Stimulated activated CD4-positive, alpha-beta T cell treated with anti-CD3 and anti-CD28 coated beads, Interleukin-4, amount 100 ng/mL, for 48 hours (primary cell): Measurements from ENCODE around the gene IP6K3.

Experiments
- DNase-seq, 2 donors: peaks; one replicate each; pipeline ENCODE4 v3.0.0-alpha.2; 2020; ENCODE audit warnings: low read depth in 2 of 2

IP6K3 gene

DNA sequence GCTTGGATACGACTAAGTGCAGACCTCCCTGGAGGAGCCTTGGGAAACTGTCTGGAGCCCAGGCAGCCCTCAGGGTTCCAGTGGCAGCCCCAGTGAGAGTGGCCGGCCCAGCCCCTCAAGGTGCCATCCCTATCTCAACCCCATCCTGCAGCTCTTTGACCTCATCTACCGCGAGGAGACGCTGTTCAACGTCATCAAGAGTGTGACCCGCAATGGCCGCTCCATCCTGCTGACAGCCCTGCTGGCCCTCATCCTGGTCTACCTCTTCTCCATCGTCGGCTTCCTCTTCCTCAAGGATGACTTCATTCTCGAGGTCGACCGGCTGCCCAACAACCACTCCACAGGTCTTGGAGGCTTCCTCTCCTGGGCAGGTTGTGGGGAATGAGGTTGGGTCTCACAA lies 55.9 kb downstream of the IP6K3 start:
- no peak for DNase-seq

DNA sequence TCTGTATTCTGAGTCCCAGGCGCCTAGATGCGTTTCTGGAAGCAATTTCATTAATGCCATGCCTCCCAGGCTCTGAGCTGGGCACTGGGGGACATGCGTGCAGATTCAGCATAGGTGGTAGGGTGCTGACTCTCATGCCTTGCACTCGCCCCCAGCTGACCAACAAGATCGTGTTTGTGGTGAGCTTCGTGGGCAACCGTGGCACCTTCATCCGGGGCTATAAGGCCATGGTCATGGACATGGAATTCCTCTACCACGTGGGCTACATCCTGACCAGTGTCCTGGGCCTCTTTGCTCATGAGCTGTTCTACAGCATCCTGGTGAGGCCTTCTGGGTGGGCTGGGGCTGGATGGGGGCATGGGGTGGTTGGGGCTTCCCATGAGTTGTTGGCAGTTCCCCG lies 56.8 kb downstream of the IP6K3 start:
- no peak for DNase-seq

GRCh38 chr6:33689148-33689494 lies 57.6 kb downstream of the IP6K3 start:
- DNase-seq: no peak

DNA sequence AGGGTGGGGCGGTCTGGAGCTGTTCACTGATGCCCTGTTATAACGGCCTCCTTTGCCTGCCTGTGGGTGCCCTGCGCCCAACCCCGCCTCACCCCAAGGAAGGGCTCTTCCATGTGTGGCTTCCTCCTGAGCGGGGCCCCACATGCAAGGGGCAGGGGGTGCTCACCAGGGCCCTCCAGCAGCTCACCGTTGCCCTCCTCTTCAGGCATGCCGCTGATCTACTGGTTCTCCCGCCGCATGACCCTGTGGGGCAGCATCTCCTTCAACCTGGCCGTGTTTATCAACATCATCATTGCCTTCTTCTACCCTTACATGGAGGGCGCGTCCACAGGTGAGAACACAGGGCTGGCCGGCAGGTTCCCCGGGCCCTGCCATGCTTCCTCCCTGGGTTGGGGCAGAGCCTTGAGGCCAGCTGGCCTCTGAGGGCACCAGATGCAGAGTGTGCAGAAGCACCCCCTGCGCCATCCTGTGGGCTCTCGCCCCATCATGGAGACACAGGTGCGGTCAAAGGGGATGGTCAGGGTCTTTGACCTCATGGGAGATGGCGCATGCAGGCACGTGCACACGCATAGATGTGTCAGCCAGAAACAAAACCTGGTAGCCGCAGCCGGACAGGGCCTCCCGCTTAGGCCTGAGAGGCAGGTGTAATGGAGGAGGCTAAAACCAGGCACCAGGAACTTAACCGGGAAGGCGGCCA lies 58.1 kb downstream of the IP6K3 start:
- DNase-seq: no peak

DNA sequence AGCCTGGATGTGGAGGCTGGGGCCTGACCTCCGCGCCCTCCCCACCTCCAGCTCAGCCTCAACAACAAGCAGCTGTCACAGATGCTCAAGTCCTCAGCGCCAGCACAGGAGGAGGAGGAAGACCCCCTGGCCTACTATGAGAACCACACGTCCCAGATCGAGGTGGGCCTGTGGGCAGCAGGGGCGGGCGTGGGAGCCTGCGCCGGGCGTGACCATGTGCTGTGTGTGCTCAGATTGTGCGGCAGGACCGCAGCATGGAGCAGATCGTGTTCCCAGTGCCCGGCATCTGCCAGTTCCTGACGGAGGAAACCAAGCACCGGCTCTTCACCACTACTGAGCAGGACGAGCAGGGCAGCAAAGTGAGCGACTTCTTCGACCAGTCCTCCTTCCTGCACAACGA lies 58.7 kb downstream of the IP6K3 start:
- DNase-seq: no peak

GRCh38 chr6:33686981-33687975 lies 59.4 kb downstream of the IP6K3 start:
- DNase-seq: no peak

GRCh38 chr6:33686225-33686924 lies 60.3 kb downstream of the IP6K3 start:
- no peak for DNase-seq

DNA sequence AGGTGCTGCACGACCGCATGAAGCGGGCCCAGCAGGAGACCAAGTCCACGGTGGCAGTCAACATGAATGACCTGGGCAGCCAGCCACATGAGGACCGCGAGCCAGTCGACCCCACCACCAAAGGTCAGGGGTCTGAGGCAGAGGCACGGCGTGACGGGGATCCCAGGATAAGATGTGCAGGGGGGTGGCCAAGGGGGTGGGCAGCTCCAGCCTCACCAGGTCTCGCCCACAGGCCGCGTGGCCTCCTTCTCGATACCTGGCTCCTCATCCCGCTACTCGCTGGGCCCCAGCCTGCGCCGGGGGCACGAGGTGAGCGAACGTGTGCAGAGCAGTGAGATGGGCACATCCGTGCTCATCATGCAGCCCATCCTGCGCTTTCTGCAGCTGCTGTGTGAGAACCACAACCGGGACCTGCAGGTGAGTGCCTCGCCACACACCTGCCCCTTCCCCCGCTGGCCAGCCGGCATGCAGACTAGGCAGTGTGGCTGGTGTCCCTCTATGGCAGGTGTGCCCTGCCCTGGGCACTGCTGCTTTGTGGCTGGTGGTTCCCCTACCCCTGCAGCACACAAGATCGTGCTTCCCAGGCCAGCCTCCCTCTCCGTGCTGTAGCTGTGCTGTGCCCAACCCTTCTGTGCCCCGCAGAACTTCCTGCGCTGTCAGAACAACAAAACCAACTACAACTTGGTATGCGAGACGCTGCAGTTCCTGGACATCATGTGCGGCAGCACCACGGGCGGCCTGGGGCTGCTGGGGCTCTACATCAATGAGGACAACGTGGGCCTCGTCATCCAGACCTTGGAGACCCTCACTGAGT lies 61.1 kb downstream of the IP6K3 start:
- no peak for DNase-seq

GRCh38 chr6:33684983-33685382 lies 61.7 kb downstream of the IP6K3 start:
- no peak for DNase-seq

GRCh38 chr6:33684428-33684896 lies 62.2 kb downstream of the IP6K3 start:
- no peak for DNase-seq

DNA sequence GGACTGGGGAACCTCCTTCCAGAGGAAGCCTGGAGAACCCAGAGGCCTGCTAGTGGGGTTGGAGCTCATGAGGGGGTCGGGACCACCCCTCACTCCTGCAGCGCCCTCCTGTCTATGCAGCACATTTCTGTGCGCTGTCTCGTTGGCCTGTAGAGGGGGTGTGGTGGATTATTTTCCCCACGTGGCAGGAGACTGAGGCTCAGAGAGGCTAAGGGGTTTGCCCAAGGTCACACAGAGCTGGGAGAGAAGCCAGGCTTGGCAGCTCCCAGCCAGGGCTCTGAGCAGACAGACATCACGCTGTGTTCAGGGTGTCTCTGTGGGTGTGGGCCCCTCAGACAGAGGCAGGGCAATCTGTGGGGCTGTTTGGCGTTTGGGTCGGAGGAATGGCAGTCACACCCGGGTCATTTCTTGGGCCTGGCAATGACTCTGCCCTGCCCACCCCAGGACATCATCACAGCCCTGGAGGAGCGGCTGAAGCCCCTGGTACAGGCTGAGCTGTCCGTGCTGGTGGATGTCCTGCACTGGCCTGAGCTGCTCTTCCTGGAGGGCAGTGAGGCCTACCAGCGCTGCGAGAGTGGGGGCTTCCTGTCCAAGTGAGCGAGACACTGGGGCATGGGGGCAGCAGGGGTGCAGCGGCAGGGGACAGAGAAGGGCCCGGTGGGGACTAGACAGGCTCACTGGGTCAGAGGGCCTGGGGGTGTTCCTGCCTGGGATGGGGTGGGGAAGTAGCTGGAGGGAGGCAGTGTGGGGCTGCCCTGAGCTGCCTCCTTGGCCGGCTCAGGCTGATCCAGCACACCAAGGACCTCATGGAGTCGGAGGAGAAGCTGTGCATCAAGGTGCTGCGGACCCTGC lies 62.9 kb downstream of the IP6K3 start:
- DNase-seq: no peak

DNA sequence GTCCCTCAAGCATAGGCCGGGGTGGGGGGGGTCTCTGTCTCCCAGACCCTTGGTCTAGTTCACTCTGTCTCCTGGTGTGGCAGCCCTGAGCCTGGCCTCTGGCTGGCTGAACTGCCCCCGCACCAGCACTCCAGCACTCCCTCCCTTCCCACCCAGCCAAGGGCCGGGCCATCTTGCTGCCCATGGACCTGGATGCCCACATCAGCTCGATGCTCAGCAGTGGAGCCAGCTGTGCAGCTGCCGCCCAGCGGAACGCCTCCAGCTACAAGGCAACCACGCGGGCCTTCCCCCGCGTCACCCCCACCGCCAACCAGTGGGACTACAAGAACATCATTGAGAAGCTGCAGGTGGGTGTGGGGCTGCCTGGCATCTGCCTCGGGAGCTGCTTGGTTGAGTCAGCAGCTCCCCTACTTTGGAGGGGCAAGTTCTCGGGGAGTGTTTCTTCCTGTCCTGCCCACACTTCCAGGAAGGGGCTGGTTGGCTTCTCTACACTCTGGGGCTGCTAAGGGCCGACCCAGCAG lies 63.6 kb downstream of the IP6K3 start:
- DNase-seq: peak in 1 of 2 donors; percentile 19

- DNase-seq: no peak
Measured at GRCh38 chr6:33682341-33682740, 64.4 kb downstream of the IP6K3 start.

- DNase-seq: no peak
Measured at GRCh38 chr6:33679761-33680160, 66.9 kb downstream of the IP6K3 start.

- no peak for DNase-seq
Measured at GRCh38 chr6:33678932-33679490, 67.7 kb downstream of the IP6K3 start.

GRCh38 chr6:33678233-33678931 lies 68.3 kb downstream of the IP6K3 start:
- DNase-seq: no peak

- DNase-seq: no peak
Measured at GRCh38 chr6:33677689-33678088, 69.0 kb downstream of the IP6K3 start.

DNA sequence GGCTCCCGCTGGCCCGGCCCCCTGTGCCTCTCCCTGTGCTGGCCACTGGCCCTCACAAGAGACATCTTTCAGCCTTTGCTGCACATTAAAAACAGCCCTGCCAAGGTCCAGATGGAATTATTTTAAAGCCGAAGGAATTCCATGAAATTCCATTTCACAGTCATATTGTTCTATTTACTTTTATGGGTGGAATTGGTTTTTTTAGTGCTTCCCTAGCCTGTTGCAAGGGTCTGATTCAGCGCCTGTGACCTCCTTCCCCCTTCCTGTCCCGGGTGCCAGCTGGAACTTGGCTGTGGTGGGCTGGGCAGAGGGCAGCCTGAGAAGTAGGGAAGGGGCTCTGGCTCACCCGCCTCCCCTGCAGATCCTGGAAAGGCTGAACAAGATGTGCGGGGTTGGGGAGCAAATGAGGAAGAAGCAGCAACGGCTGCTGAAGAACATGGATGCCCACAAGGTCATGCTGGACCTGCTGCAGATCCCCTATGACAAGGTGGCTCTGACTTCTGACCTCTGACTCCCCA lies 69.5 kb downstream of the IP6K3 start:
- DNase-seq: no peak
